GM23338 (cell line): ENCODE measurements around the gene GCM1. TPM values are rescaled to one million over a fixed set of nuclear protein-coding genes. Genes with fewer than 3 reads are reported as not detected.

Experiments
- ATAC-seq: fragments of 200-7000 bp; cut with Tn5 transposase; 3 replicates; pipeline ENCODE4 v1.9.1; 2020
- DNase-seq: peaks from one replicate; pipeline ENCODE4 v3.0.0-alpha.2; 2015; ENCODE audit warnings: low spot score
- H2AFZ ChIP-seq: fragments of 200-600 bp; sonication (generic); 2 replicates; pipeline ENCODE4 v1.8.0; 2016; ENCODE audit warnings: antibody characterized with exemption, mild to moderate bottlenecking, moderate library complexity
- H3F3A ChIP-seq: fragments of 200-600 bp; sonication (generic); replicated peaks from 2 replicates; pipeline ENCODE4 v1.8.0; 2017; ENCODE audit warnings: antibody characterized with exemption, mixed run types, low read depth
- H3K27ac ChIP-seq: fragments of 200-600 bp; sonication (generic); 2 replicates; pipeline ENCODE4 v1.6.1; 2016; ENCODE audit warnings: low read depth
- H3K27me3 ChIP-seq: fragments of 200-600 bp; sonication (generic); 2 replicates; pipeline ENCODE4 v1.8.0; 2016; ENCODE audit warnings: mild to moderate bottlenecking, mixed run types, moderate library complexity; ENCODE audit not compliant: insufficient read depth
- H3K36me3 ChIP-seq: fragments of 200-600 bp; sonication (generic); 2 replicates; pipeline ENCODE4 v1.8.0; 2016; ENCODE audit warnings: mild to moderate bottlenecking; ENCODE audit not compliant: insufficient read depth
- H3K4me1 ChIP-seq: fragments of 200-600 bp; sonication (generic); 2 replicates; pipeline ENCODE4 v1.8.0; 2016; ENCODE audit warnings: mild to moderate bottlenecking, moderate library complexity; ENCODE audit not compliant: insufficient read depth
- H3K4me2 ChIP-seq: fragments of 200-600 bp; sonication (generic); 2 replicates; pipeline ENCODE4 v1.7.1; 2017; ENCODE audit warnings: mixed run types
- H3K4me3 ChIP-seq: fragments of 200-600 bp; sonication (generic); 2 replicates; pipeline ENCODE4 v1.6.1; 2016; ENCODE audit warnings: mixed run types
- H3K79me2 ChIP-seq: fragments of 200-600 bp; sonication (generic); replicated peaks from 2 replicates; pipeline ENCODE4 v1.8.0; 2017; ENCODE audit warnings: mild to moderate bottlenecking; ENCODE audit not compliant: insufficient read depth
- H3K9me2 ChIP-seq: fragments of 200-600 bp; sonication (generic); 2 replicates; pipeline ENCODE4 v1.8.0; 2017; ENCODE audit not compliant: insufficient read depth
- H4K20me1 ChIP-seq: fragments of 200-600 bp; sonication (generic); replicated peaks from 2 replicates; pipeline ENCODE4 v1.8.0; 2017; ENCODE audit warnings: mild to moderate bottlenecking; ENCODE audit not compliant: insufficient read depth
- H3K27ac Mint-ChIP-seq: 2 replicates; pipeline ENCODE4 v1.8.0; 2020; ENCODE audit warnings: inconsistent platforms, mild to moderate bottlenecking, moderate library complexity, mixed read lengths
- H3K27me3 Mint-ChIP-seq: 3 replicates; pipeline ENCODE4 v1.8.0; 2022; ENCODE audit warnings: low read depth, mild to moderate bottlenecking, moderate library complexity, mixed read lengths, inconsistent platforms; ENCODE audit not compliant: insufficient read depth, poor library complexity
- H3K36me3 Mint-ChIP-seq: 3 replicates; pipeline ENCODE4 v1.8.0; 2021; ENCODE audit warnings: low read depth, mild to moderate bottlenecking, inconsistent platforms, moderate library complexity, mixed read lengths
- H3K4me1 Mint-ChIP-seq: 3 replicates; pipeline ENCODE4 v1.8.0; 2020; ENCODE audit warnings: mild to moderate bottlenecking, inconsistent platforms, mixed read lengths
- H3K4me3 Mint-ChIP-seq: 3 replicates; pipeline ENCODE4 v1.8.0; 2021; ENCODE audit warnings: moderate library complexity, mild to moderate bottlenecking, inconsistent platforms, mixed read lengths
- H3K9me3 Mint-ChIP-seq: 3 replicates; pipeline ENCODE4 v1.8.0; 2020; ENCODE audit warnings: moderate library complexity, mild to moderate bottlenecking, inconsistent platforms, mixed read lengths
- CREB1 ChIP-seq: fragments of 250-450 bp; sonication (Bioruptor Pico); IDR thresholded peaks from 2 replicates; pipeline ENCODE4 v1.5.0; 2020; ENCODE audit warnings: low read depth, mild to moderate bottlenecking, moderate library complexity
- EZH2 ChIP-seq: fragments of 200-600 bp; sonication (generic); IDR thresholded peaks from one replicate; pipeline ENCODE4 v1.8.0; 2017; ENCODE audit warnings: antibody characterized with exemption, mild to moderate bottlenecking, low read depth; ENCODE audit not compliant: unreplicated experiment
- JUNB ChIP-seq: IDR thresholded peaks from one replicate; pipeline ENCODE4 v1.6.1; 2016; ENCODE audit warnings: antibody characterized with exemption; ENCODE audit not compliant: unreplicated experiment
- NANOG ChIP-seq: IDR thresholded peaks from 2 replicates; pipeline ENCODE4 v1.6.1; 2016; ENCODE audit warnings: antibody characterized with exemption, borderline replicate concordance
- POLR2AphosphoS5 ChIP-seq: IDR thresholded peaks from 2 replicates; pipeline ENCODE4 v1.6.1; 2016; ENCODE audit warnings: antibody characterized with exemption, low read depth
- STAT1 ChIP-seq: IDR thresholded peaks from one replicate; pipeline ENCODE4 v1.6.1; 2016; ENCODE audit warnings: antibody characterized with exemption; ENCODE audit not compliant: unreplicated experiment
- ZNF114 ChIP-seq: fragments of 250-450 bp; sonication (Bioruptor Pico); IDR thresholded peaks from 2 replicates; pipeline ENCODE4 v1.5.0; 2020; ENCODE audit warnings: mild to moderate bottlenecking, moderate library complexity
- ZNF331 ChIP-seq: fragments of 250-450 bp; sonication (Bioruptor Pico); IDR thresholded peaks from 2 replicates; pipeline ENCODE4 v1.5.0; 2020; ENCODE audit warnings: low read depth, mild to moderate bottlenecking, moderate library complexity
- polyA plus RNA-seq: library from polyadenylated mRNA; unstranded; fragments of >200 nt; fragmentation: Nextera tagmentation; extraction: Ambion mirVana; gene quantifications from 2 replicates; pipeline ENCODE4 v1.2.1, GENCODE V29; 2016
- total RNA-seq: library from RNA; depleted of rRNA; stranded (reverse); fragments of >200 nt; shearing (Covaris generic); gene quantifications from 2 replicates; pipeline ENCODE4 v1.2.3, GENCODE V29; 2014
- TF ChIP-seq, protein P1 (sequence below): fragments of 250-450 bp; sonication (Bioruptor Pico); IDR thresholded peaks from 2 replicates; pipeline ENCODE4 v1.5.0; 2020; ENCODE audit warnings: mild to moderate bottlenecking, moderate library complexity
- TF ChIP-seq, protein P2 (sequence below), 2 experiments: fragments of 200-600 bp in 1 of 2; sonication (generic) in 1 of 2; conservative IDR thresholded peaks; 2 replicates each; pipeline versions ENCODE4 v1.5.1 to v1.6.1; 2016 to 2017; ENCODE audit warnings: antibody characterized with exemption in 2 of 2, low read depth in 2 of 2, mild to moderate bottlenecking in 2 of 2, moderate library complexity in 1 of 2
- TF ChIP-seq, protein P3 (sequence below): IDR thresholded peaks from one replicate; pipeline ENCODE4 v1.6.1; 2018; ENCODE audit warnings: antibody characterized with exemption; ENCODE audit not compliant: unreplicated experiment

The GCM1 gene
- total and polyA plus RNA-seq, 2 experiments from 2014 or later = not detected

DNA sequence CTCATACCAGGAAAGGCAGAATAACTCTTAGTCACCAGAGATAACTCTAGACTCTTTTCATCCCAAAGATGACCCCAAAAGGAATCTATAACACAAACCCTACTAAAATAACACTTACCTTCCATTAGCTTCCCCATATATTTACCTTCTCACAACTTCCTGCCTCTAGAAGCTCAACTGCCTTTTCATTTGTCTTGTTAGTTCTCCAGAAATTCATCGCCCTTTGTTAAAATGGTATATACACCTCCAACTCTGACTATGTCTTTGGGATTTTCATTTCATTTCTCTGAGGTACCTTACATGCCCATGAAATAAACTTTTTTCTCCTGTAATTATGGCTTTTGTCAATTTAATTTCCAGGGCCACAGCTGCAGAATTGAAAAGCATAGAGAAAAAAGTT is 33.5 kb downstream of the GCM1 start (continued):
- TF ChIP-seq, protein P1, sequence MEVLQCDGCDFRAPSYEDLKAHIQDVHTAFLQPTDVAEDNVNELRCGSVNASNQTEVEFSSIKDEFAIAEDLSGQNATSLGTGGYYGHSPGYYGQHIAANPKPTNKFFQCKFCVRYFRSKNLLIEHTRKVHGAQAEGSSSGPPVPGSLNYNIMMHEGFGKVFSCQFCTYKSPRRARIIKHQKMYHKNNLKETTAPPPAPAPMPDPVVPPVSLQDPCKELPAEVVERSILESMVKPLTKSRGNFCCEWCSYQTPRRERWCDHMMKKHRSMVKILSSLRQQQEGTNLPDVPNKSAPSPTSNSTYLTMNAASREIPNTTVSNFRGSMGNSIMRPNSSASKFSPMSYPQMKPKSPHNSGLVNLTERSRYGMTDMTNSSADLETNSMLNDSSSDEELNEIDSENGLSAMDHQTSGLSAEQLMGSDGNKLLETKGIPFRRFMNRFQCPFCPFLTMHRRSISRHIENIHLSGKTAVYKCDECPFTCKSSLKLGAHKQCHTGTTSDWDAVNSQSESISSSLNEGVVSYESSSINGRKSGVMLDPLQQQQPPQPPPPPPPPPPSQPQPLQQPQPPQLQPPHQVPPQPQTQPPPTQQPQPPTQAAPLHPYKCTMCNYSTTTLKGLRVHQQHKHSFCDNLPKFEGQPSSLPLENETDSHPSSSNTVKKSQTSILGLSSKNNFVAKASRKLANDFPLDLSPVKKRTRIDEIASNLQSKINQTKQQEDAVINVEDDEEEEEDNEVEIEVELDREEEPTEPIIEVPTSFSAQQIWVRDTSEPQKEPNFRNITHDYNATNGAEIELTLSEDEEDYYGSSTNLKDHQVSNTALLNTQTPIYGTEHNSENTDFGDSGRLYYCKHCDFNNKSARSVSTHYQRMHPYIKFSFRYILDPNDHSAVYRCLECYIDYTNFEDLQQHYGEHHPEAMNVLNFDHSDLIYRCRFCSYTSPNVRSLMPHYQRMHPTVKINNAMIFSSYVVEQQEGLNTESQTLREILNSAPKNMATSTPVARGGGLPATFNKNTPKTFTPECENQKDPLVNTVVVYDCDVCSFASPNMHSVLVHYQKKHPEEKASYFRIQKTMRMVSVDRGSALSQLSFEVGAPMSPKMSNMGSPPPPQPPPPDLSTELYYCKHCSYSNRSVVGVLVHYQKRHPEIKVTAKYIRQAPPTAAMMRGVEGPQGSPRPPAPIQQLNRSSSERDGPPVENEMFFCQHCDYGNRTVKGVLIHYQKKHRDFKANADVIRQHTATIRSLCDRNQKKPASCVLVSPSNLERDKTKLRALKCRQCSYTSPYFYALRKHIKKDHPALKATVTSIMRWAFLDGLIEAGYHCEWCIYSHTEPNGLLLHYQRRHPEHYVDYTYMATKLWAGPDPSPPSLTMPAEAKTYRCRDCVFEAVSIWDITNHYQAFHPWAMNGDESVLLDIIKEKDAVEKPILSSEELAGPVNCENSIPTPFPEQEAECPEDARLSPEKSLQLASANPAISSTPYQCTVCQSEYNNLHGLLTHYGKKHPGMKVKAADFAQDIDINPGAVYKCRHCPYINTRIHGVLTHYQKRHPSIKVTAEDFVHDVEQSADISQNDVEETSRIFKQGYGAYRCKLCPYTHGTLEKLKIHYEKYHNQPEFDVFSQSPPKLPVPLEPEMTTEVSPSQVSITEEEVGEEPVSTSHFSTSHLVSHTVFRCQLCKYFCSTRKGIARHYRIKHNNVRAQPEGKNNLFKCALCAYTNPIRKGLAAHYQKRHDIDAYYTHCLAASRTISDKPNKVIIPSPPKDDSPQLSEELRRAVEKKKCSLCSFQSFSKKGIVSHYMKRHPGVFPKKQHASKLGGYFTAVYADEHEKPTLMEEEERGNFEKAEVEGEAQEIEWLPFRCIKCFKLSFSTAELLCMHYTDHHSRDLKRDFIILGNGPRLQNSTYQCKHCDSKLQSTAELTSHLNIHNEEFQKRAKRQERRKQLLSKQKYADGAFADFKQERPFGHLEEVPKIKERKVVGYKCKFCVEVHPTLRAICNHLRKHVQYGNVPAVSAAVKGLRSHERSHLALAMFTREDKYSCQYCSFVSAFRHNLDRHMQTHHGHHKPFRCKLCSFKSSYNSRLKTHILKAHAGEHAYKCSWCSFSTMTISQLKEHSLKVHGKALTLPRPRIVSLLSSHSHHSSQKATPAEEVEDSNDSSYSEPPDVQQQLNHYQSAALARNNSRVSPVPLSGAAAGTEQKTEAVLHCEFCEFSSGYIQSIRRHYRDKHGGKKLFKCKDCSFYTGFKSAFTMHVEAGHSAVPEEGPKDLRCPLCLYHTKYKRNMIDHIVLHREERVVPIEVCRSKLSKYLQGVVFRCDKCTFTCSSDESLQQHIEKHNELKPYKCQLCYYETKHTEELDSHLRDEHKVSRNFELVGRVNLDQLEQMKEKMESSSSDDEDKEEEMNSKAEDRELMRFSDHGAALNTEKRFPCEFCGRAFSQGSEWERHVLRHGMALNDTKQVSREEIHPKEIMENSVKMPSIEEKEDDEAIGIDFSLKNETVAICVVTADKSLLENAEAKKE (CRISPR knock-in tag) = no peak
- no peak for TF ChIP-seq NANOG
- TF ChIP-seq, protein P2, sequence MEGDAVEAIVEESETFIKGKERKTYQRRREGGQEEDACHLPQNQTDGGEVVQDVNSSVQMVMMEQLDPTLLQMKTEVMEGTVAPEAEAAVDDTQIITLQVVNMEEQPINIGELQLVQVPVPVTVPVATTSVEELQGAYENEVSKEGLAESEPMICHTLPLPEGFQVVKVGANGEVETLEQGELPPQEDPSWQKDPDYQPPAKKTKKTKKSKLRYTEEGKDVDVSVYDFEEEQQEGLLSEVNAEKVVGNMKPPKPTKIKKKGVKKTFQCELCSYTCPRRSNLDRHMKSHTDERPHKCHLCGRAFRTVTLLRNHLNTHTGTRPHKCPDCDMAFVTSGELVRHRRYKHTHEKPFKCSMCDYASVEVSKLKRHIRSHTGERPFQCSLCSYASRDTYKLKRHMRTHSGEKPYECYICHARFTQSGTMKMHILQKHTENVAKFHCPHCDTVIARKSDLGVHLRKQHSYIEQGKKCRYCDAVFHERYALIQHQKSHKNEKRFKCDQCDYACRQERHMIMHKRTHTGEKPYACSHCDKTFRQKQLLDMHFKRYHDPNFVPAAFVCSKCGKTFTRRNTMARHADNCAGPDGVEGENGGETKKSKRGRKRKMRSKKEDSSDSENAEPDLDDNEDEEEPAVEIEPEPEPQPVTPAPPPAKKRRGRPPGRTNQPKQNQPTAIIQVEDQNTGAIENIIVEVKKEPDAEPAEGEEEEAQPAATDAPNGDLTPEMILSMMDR (conservative IDR thresholded peaks at IDR 0.05; ENCODE audit: low read depth in 2 of 2) = no peak

DNA sequence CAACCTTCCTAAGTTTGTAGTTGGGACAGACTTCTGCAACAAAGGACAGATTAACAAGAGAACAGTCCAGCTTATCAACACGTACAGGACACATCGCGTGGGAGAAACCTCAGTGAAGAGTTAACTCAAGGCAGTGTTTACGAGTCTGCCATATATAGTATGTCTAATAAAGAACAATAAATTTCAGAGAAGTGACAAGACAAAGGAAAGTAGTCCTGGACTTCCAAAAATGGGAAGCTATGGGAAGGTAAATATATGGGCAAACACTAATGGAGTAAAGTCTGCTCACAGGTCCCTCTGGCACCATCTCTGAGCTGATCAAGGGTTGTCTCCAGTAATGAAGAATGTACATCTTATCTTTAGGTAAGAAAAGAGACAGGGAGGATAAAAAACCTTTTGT is 34.9 kb downstream of the GCM1 start:
- peaks cover 5% of the 10 kb centered on the region; the same call in 2 of the 3 replicates for H3K4me1 Mint-ChIP-seq
- no peak overlapping the region for H3K27ac Mint-ChIP-seq
- DNase-seq (no peak), ATAC-seq (no peak)
- H3K4me1 ChIP-seq = 0 out of 2 replicates have a peak, but pooled peaks cover 2% of the 10 kb centered on the region
- no peaks in the 10 kb centered on the region for H4K20me1 ChIP-seq
- H3K9me2 ChIP-seq = no peaks in the 10 kb centered on the region; the same call in 1 of the 2 replicates
- no peaks in the 10 kb centered on the region for H3K79me2 ChIP-seq
- H3K27ac ChIP-seq = no peak overlapping the region
- 0 out of 3 replicates have a peak, but pooled peaks cover 6% of the 10 kb centered on the region for H3K9me3 Mint-ChIP-seq
- H3K27me3 ChIP-seq = no peaks in the 10 kb centered on the region
- H3K36me3 ChIP-seq = no peaks in the 10 kb centered on the region
- no peak overlapping the region for H3K4me2 ChIP-seq
- H3K4me3 Mint-ChIP-seq = no peak overlapping the region
- no peak overlapping the region for H3K4me3 ChIP-seq
- H3K36me3 Mint-ChIP-seq = no peaks in the 10 kb centered on the region
- H3F3A ChIP-seq = no peaks in the 10 kb centered on the region
- H2AFZ ChIP-seq = no peak overlapping the region
- H3K27me3 Mint-ChIP-seq = no peaks in the 10 kb centered on the region
- TF ChIP-seq ZNF114 (CRISPR knock-in tag) = no peak
- TF ChIP-seq, protein P2 (conservative IDR thresholded peaks at IDR 0.05; ENCODE audit: low read depth in 2 of 2) = no peak
- TF ChIP-seq CREB1 (CRISPR knock-in tag) = no peak
- TF ChIP-seq, protein P3, sequence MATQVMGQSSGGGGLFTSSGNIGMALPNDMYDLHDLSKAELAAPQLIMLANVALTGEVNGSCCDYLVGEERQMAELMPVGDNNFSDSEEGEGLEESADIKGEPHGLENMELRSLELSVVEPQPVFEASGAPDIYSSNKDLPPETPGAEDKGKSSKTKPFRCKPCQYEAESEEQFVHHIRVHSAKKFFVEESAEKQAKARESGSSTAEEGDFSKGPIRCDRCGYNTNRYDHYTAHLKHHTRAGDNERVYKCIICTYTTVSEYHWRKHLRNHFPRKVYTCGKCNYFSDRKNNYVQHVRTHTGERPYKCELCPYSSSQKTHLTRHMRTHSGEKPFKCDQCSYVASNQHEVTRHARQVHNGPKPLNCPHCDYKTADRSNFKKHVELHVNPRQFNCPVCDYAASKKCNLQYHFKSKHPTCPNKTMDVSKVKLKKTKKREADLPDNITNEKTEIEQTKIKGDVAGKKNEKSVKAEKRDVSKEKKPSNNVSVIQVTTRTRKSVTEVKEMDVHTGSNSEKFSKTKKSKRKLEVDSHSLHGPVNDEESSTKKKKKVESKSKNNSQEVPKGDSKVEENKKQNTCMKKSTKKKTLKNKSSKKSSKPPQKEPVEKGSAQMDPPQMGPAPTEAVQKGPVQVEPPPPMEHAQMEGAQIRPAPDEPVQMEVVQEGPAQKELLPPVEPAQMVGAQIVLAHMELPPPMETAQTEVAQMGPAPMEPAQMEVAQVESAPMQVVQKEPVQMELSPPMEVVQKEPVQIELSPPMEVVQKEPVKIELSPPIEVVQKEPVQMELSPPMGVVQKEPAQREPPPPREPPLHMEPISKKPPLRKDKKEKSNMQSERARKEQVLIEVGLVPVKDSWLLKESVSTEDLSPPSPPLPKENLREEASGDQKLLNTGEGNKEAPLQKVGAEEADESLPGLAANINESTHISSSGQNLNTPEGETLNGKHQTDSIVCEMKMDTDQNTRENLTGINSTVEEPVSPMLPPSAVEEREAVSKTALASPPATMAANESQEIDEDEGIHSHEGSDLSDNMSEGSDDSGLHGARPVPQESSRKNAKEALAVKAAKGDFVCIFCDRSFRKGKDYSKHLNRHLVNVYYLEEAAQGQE = no peak
- no peak for TF ChIP-seq ZNF331 (CRISPR knock-in tag)
- no peak for TF ChIP-seq JUNB
- TF ChIP-seq STAT1 = no peak
- no peak for TF ChIP-seq EZH2
- TF ChIP-seq NANOG = no peak
- no peak for TF ChIP-seq POLR2AphosphoS5
